GM12865 (cell line): ENCODE measurements around the gene DSP.

Experiments
- DNase-seq: peaks from one replicate; pipeline ENCODE4 v3.0.0; 2010; ENCODE audit warnings: low read depth
- H3K4me3 ChIP-seq: 2 replicates; pipeline ENCODE4 v1.5.1; 2011; ENCODE audit warnings: mild to moderate bottlenecking, low read depth, low read length, control low read depth
- CTCF ChIP-seq: IDR thresholded peaks from 2 replicates; pipeline ENCODE4 v1.5.1; 2011; ENCODE audit warnings: low read length, control low read depth, low read depth, inconsistent platforms; ENCODE audit not compliant: insufficient read depth; ENCODE audit errors: missing control alignments

The DSP gene

GRCh38 chr6:7579851-7580250 is 38.4 kb downstream of the DSP start:
- no peak for TF ChIP-seq CTCF
- DNase-seq: no peak
- H3K4me3 ChIP-seq: no peak overlapping the region

GRCh38 chr6:7580537-7580926 is 39.1 kb downstream of the DSP start:
- no peak for TF ChIP-seq CTCF
- H3K4me3 ChIP-seq: no peak overlapping the region
- no peak for DNase-seq

- no peak overlapping the region for H3K4me3 ChIP-seq
- TF ChIP-seq CTCF: no peak
- no peak for DNase-seq
These were observed 39.6 kb downstream of the DSP start for GRCh38 chr6:7580927-7581618.

GRCh38 chr6:7585287-7585930 is 43.9 kb downstream of the DSP start:
- H3K4me3 ChIP-seq: no peak overlapping the region
- DNase-seq: no peak
- no peak for TF ChIP-seq CTCF

- no peak for DNase-seq
- H3K4me3 ChIP-seq: no peak overlapping the region
- TF ChIP-seq CTCF: no peak
These were observed 46.2 kb downstream of the DSP start for GRCh38 chr6:7587631-7588100.

GRCh38 chr6:7588506-7588905 is 47.0 kb downstream of the DSP start:
- no peak for TF ChIP-seq CTCF
- no peak overlapping the region for H3K4me3 ChIP-seq

More at GRCh38 chr6:7588506-7588905, 47.0 kb downstream of the DSP start:
- DNase-seq: no peak
